ENCODE results near the gene NTN1. TPM values are rescaled to one million over a fixed set of nuclear protein-coding genes. Genes with fewer than 3 reads are reported as not detected.

Gene NTN1
- total and polyA plus RNA-seq, 2 of the 4 experiments (the other 2 are of a cell fraction): under 0.01 to 0.07 TPM

DNA sequence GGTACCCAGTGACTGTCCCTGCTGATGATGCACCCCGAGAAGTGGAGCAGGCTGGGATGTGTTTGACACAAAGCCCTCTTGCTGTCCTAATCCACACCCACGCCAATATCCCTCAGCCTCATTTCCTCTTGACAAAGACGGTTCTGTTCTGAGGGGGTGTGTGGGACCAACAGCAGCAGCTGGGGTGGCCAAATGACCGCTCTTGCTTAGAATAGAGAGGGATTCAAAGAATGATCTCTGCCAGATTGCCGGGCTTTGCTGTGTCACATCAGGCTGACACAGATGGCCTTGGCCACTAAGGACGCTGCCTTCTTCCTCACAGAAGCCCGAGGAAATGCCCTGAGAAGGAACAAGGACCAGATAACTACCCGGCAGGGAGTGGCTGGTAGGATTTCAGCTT lies 250.7 kb downstream of the NTN1 start:
- no peak overlapping the region for H3K23ac ChIP-seq (ENCODE audit: low read depth, low read length)
- ATAC-seq (ENCODE audit: low read depth) (no peak), DNase-seq (no peak)
- no peak overlapping the region for H2AK5ac ChIP-seq (ENCODE audit: low read depth, low read length)
- peaks cover 3% of the 10 kb centered on the region; the same call in 1 of the 2 replicates for H3K4me1 ChIP-seq (ENCODE audit: control insufficient read depth, insufficient read depth, low read length)
- H4K91ac ChIP-seq (ENCODE audit: insufficient read depth, low read depth, low read length): no peak overlapping the region
- CTCF ChIA-PET: interaction anchor here (0.6 kb wide), 1 partner anchor 11 kb away, joined by 3 read pairs; no protein-coding TSS in a partner anchor
- intact Hi-C loops (cut with micrococcal nuclease) (loop anchor here (10.0 kb wide), 2 partner anchors 57 to 93 kb away; no protein-coding TSS in a partner anchor), dilution Hi-C loops (cut with HindIII; ENCODE audit: low sequenced_read_pairs, unreplicated experiment) (no loop called here), in situ Hi-C loops (cut with MboI; ENCODE audit: low sequenced_read_pairs) (no loop called here)
- POLR2A ChIA-PET (ENCODE audit: unreplicated experiment): no interaction called here
- H4K20me1 ChIP-seq (ENCODE audit: insufficient read depth, low read length): no peaks in the 10 kb centered on the region
- H3K27ac ChIP-seq (ENCODE audit: insufficient read depth, low read length): no peak overlapping the region
- H3K56ac ChIP-seq (ENCODE audit: extremely low read depth, insufficient read depth, low read length): no peak overlapping the region
- no peaks in the 10 kb centered on the region for H3K27me3 ChIP-seq (ENCODE audit: control insufficient read depth, insufficient read depth, low read length)
- H3K18ac ChIP-seq (ENCODE audit: low read depth, low read length): no peak overlapping the region
- H3K4me2 ChIP-seq (ENCODE audit: low read depth, low read length): no peak overlapping the region
- H2BK5ac ChIP-seq (ENCODE audit: low read depth, low read length, poor library complexity, severe bottlenecking): no peak overlapping the region
- no peaks in the 10 kb centered on the region for H3K36me3 ChIP-seq (ENCODE audit: control insufficient read depth, insufficient read depth, low read length)
- no peak overlapping the region for H3K9ac ChIP-seq (ENCODE audit: low read depth, low read length)
- H2BK20ac ChIP-seq (ENCODE audit: low read depth, low read length): no peak overlapping the region
- H2BK120ac ChIP-seq (ENCODE audit: low read depth, low read length): no peak overlapping the region
- no peak overlapping the region for H3K4ac ChIP-seq (ENCODE audit: low read depth, low read length)
- no TSS peak for BruUV-seq (replicated peaks)
- no peak overlapping the region for H3K14ac ChIP-seq (replicated peaks; ENCODE audit: low read depth, low read length)
- H3K9me3 ChIP-seq (ENCODE audit: control insufficient read depth, insufficient read depth, low read length): no peaks in the 10 kb centered on the region
- no peak for TF ChIP-seq SMC3 (IDR thresholded peaks at IDR 0.05; ENCODE audit: low read depth, low read length)
- no peak for TF ChIP-seq RCOR1 (IDR thresholded peaks at IDR 0.05; ENCODE audit: insufficient replicate concordance, low read length)
- TF ChIP-seq NFE2L2 (IDR thresholded peaks at IDR 0.05; ENCODE audit: low read depth, low read length): no peak
- TF ChIP-seq CHD1 (IDR thresholded peaks at IDR 0.05; ENCODE audit: low read depth, low read length): no peak
- TF ChIP-seq MXI1 (IDR thresholded peaks at IDR 0.05; ENCODE audit: borderline replicate concordance, low read depth, low read length): no peak
- TF ChIP-seq, protein P1, sequence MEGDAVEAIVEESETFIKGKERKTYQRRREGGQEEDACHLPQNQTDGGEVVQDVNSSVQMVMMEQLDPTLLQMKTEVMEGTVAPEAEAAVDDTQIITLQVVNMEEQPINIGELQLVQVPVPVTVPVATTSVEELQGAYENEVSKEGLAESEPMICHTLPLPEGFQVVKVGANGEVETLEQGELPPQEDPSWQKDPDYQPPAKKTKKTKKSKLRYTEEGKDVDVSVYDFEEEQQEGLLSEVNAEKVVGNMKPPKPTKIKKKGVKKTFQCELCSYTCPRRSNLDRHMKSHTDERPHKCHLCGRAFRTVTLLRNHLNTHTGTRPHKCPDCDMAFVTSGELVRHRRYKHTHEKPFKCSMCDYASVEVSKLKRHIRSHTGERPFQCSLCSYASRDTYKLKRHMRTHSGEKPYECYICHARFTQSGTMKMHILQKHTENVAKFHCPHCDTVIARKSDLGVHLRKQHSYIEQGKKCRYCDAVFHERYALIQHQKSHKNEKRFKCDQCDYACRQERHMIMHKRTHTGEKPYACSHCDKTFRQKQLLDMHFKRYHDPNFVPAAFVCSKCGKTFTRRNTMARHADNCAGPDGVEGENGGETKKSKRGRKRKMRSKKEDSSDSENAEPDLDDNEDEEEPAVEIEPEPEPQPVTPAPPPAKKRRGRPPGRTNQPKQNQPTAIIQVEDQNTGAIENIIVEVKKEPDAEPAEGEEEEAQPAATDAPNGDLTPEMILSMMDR (conservative IDR thresholded peaks at IDR 0.05; ENCODE audit: low read depth, low read length): no peak
- H4K5ac ChIP-seq (ENCODE audit: low read depth, low read length): no peak overlapping the region
- no peak overlapping the region for H4K8ac ChIP-seq (ENCODE audit: low read depth in 2 of 2, low read length in 2 of 2)
- H2AK9ac ChIP-seq (replicated peaks; ENCODE audit: low read depth, low read length, poor library complexity): no peak overlapping the region
- 80% methylated on average over 1 of the region's 8 CpGs; no CpG with 5 or more reads in 1 of the 2 experiments for WGBS, 2 experiments (ENCODE audit: extremely low coverage in 2 of 2, insufficient read length in 1 of 2)
- no peak overlapping the region for H2AFZ ChIP-seq (replicated peaks; ENCODE audit: low read length, poor library complexity)
- no peak overlapping the region for H2BK15ac ChIP-seq (ENCODE audit: low read depth, low read length)
- H3K4me3 ChIP-seq (ENCODE audit: insufficient read depth, low read depth, low read length): no peak overlapping the region
- no peaks in the 10 kb centered on the region for H3K9me1 ChIP-seq (ENCODE audit: insufficient read depth, low read length)
- no peaks in the 10 kb centered on the region for H3K79me1 ChIP-seq (ENCODE audit: low read depth in 1 of 2, low read length in 2 of 2)
